Measurements from ENCODE around the gene SYNCRIP. TPM values are rescaled to one million over a fixed set of nuclear protein-coding genes. Genes with fewer than 3 reads are reported as not detected.

The SYNCRIP gene
- total and polyA plus RNA-seq, 2 donors (not counting 1 experiment from before 2014, with no cell fraction given) = 29.2 to 44.3 TPM

DNA sequence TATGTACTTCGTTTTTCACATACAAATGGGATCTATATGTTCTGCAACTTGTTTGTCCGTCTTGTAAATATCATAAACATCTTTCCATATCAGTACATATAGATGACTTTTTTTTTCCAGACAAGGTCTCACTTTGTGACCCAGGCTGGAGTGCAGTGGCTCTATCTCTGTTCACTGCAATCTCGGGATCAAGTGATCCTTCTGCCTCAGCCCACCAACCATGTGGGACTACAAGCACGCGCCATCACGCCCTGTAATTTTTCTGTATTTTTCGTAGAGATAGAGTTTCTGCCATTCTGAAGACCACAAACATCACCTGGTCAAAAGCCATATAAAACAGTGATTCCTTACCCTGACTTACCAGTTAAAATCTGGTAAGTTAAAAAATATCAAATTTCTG, 37.7 kb upstream of the SYNCRIP start:
- Histone ChIP-seq H3K9me3 (ENCODE audit: control insufficient read depth, insufficient read depth, low read depth, low read length) (no peaks in the 10 kb centered on the region), H3K4me1 (ENCODE audit: control insufficient read depth, extremely low read depth, insufficient read depth, low read length) (peaks cover 4% of the 10 kb centered on the region), H3K36me3 (ENCODE audit: control insufficient read depth, insufficient read depth, low read length) (no peaks in the 10 kb centered on the region), H3K9ac (ENCODE audit: insufficient read depth, low read length) (no peak overlapping the region), H3K27ac (ENCODE audit: insufficient read depth, low read length) (peak overlapping the region; percentile 0), H3K4me2 (ENCODE audit: extremely low read depth, insufficient read depth, low read length) (peak overlapping the region; percentile 99), H3K79me2 (ENCODE audit: control insufficient read depth, insufficient read depth, low read length) (peaks cover 38% of the 10 kb centered on the region), H3K4me3 (replicated peaks in 1 of 4; ENCODE audit: control extremely low read depth in 1 of 4, insufficient read depth in 1 of 4, low read depth in 3 of 4, low read length in 4 of 4) (peak overlapping the region; percentile 39 to 96 (median 84)), H4K20me1 (ENCODE audit: control insufficient read depth, extremely low read depth, insufficient read depth, low read length) (peaks cover 6% of the 10 kb centered on the region), H3K27me3 (ENCODE audit: control insufficient read depth, insufficient read depth, low read length) (no peaks in the 10 kb centered on the region), H2AFZ (ENCODE audit: low read length) (peak overlapping the region; percentile 72)
- no peak for DNase-seq (ENCODE audit: low read depth in 2 of 2)
- TF ChIP-seq CTCF (conservative IDR thresholded peaks at IDR 0.05 in 1 of 2, IDR thresholded peaks at IDR 0.05 in 1 of 2; ENCODE audit: low read depth in 1 of 2, low read length in 2 of 2) = no peak
- no peak for TF ChIP-seq EZH2 (IDR thresholded peaks at IDR 0.05; ENCODE audit: low read length, missing control alignments)

DNA sequence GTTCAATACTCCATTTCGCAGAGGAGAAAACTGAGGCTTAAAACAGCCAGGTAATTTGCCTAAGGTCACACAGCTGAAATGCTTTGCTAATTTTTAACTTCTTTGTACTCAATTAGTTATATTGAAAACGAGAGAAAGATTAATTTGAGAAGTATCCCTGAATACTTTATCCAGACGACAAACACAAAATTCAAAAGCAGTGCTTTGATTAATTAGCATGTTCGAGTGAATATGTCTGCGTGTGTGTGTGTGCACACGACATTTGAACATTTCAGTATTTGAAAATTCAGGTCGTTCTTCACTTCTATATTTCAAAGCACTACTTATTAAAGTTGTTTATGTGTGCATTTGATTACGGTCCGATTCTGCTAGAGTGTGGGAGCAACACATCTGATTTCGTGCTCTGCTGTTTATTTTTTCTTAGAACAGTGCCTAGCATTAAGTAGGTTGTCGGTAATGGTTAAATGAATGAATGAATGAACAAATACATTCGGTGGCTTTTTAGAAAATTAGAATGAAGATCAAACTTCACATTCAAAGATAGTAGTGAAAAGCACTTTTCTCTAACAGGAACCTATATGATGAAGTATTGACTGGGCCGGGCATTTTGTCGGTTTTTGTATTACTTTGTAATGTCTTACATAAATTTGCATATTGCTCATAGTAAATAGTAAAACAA, 36.9 kb upstream of the SYNCRIP start:
- Histone ChIP-seq H3K79me2 (ENCODE audit: control insufficient read depth, insufficient read depth, low read length) (peaks cover 46% of the 10 kb centered on the region), H2AFZ (ENCODE audit: low read length) (peak overlapping the region; percentile 78), H3K4me1 (ENCODE audit: control insufficient read depth, extremely low read depth, insufficient read depth, low read length) (peaks cover 4% of the 10 kb centered on the region), H3K36me3 (ENCODE audit: control insufficient read depth, insufficient read depth, low read length) (no peaks in the 10 kb centered on the region), H4K20me1 (ENCODE audit: control insufficient read depth, extremely low read depth, insufficient read depth, low read length) (peaks cover 6% of the 10 kb centered on the region), H3K4me2 (ENCODE audit: extremely low read depth, insufficient read depth, low read length) (peak overlapping the region; percentile 99), H3K9ac (ENCODE audit: insufficient read depth, low read length) (peak overlapping the region; percentile 83), H3K9me3 (ENCODE audit: control insufficient read depth, insufficient read depth, low read depth, low read length) (no peaks in the 10 kb centered on the region), H3K27me3 (ENCODE audit: control insufficient read depth, insufficient read depth, low read length) (no peaks in the 10 kb centered on the region), H3K27ac (ENCODE audit: insufficient read depth, low read length) (peak overlapping the region; percentile 93), H3K4me3 (replicated peaks in 1 of 4; ENCODE audit: control extremely low read depth in 1 of 4, insufficient read depth in 1 of 4, low read depth in 3 of 4, low read length in 4 of 4) (peak overlapping the region; percentile 66 to 96 (median 84))
- TF ChIP-seq EZH2 (IDR thresholded peaks at IDR 0.05; ENCODE audit: low read length, missing control alignments) = no peak
- TF ChIP-seq CTCF (conservative IDR thresholded peaks at IDR 0.05 in 1 of 2, IDR thresholded peaks at IDR 0.05 in 1 of 2; ENCODE audit: low read depth in 1 of 2, low read length in 2 of 2) = no peak
- peak in 1 of 2 donors; percentile 18 for DNase-seq (ENCODE audit: low read depth in 2 of 2)

- H2AFZ ChIP-seq (ENCODE audit: low read length) = peak overlapping the region; percentile 78
Measured at GRCh38 chr6:85678602-85679444, 36.1 kb upstream of the SYNCRIP start.

More at GRCh38 chr6:85678602-85679444, 36.1 kb upstream of the SYNCRIP start:
- peak; percentile 99 for DNase-seq (ENCODE audit: low read depth in 2 of 2)
- TF ChIP-seq CTCF (conservative IDR thresholded peaks at IDR 0.05 in 1 of 2, IDR thresholded peaks at IDR 0.05 in 1 of 2; ENCODE audit: low read depth in 1 of 2, low read length in 2 of 2) (no peak), EZH2 (IDR thresholded peaks at IDR 0.05; ENCODE audit: low read length, missing control alignments) (no peak)
- no peaks in the 10 kb centered on the region for H3K9me3 ChIP-seq (ENCODE audit: control insufficient read depth, insufficient read depth, low read depth, low read length)
- H4K20me1 ChIP-seq (ENCODE audit: control insufficient read depth, extremely low read depth, insufficient read depth, low read length) = peaks cover 6% of the 10 kb centered on the region
- peaks cover 52% of the 10 kb centered on the region for H3K79me2 ChIP-seq (ENCODE audit: control insufficient read depth, insufficient read depth, low read length)
- no peaks in the 10 kb centered on the region for H3K36me3 ChIP-seq (ENCODE audit: control insufficient read depth, insufficient read depth, low read length)
- no peaks in the 10 kb centered on the region for H3K27me3 ChIP-seq (ENCODE audit: control insufficient read depth, insufficient read depth, low read length)
- H3K9ac ChIP-seq (ENCODE audit: insufficient read depth, low read length) = peak overlapping the region; percentile 95
- peak overlapping the region; percentile 84 to 99 (median 97) for H3K4me3 ChIP-seq (replicated peaks in 1 of 4; ENCODE audit: control extremely low read depth in 1 of 4, insufficient read depth in 1 of 4, low read depth in 3 of 4, low read length in 4 of 4)
- H3K27ac ChIP-seq (ENCODE audit: insufficient read depth, low read length) = peak overlapping the region; percentile 93
- peak overlapping the region; percentile 99 for H3K4me2 ChIP-seq (ENCODE audit: extremely low read depth, insufficient read depth, low read length)
- peaks cover 2% of the 10 kb centered on the region for H3K4me1 ChIP-seq (ENCODE audit: control insufficient read depth, extremely low read depth, insufficient read depth, low read length)

Measured in fibroblast of lung (primary cell).